Small intestine (tissue), 16 donors: ENCODE measurements around the gene PIF1. TPM values are rescaled to one million over a fixed set of nuclear protein-coding genes. Genes with fewer than 3 reads are reported as not detected.

Experiments
- DNase-seq, 2 donors: peaks; one replicate each; pipeline versions ENCODE4 v3.0.0 to v3.0.0-alpha.2; 2013
- FAIRE-seq: peaks from 2 replicates; lab custom pipeline; 2012; peaks lifted over from hg19 to GRCh38; lab: Jason Lieb, UNC
- H3K27ac ChIP-seq, 3 donors: one replicate each; pipeline ENCODE4 v1.5.1; 2013; ENCODE audit warnings: low read length in 2 of 3, mild to moderate bottlenecking in 2 of 3, control low read depth in 1 of 3, inconsistent platforms in 1 of 3, low read depth in 1 of 3, moderate library complexity in 1 of 3
- H3K27me3 ChIP-seq, 3 donors: one replicate each; pipeline ENCODE4 v1.6.1; 2013; ENCODE audit warnings: low read length in 3 of 3, inconsistent platforms in 1 of 3; ENCODE audit not compliant: control insufficient read depth in 3 of 3, insufficient read depth in 3 of 3
- H3K36me3 ChIP-seq, 3 donors: one replicate each; pipeline ENCODE4 v1.6.1; 2013; ENCODE audit warnings: low read length in 3 of 3, inconsistent platforms in 1 of 3, low read depth in 1 of 3, mild to moderate bottlenecking in 1 of 3, moderate library complexity in 1 of 3; ENCODE audit not compliant: control insufficient read depth in 3 of 3, insufficient read depth in 2 of 3
- H3K4me1 ChIP-seq, 3 donors: one replicate each; pipeline ENCODE4 v1.6.1; 2013; ENCODE audit warnings: low read length in 2 of 3, inconsistent platforms in 1 of 3, low read depth in 1 of 3, mild to moderate bottlenecking in 1 of 3, moderate library complexity in 1 of 3; ENCODE audit not compliant: control insufficient read depth in 3 of 3, insufficient read depth in 2 of 3
- H3K4me3 ChIP-seq, 3 donors: one replicate each; pipeline ENCODE4 v1.5.1; 2013; ENCODE audit warnings: low read length in 3 of 3, control low read depth in 1 of 3, inconsistent platforms in 1 of 3, low read depth in 1 of 3, mild to moderate bottlenecking in 1 of 3, moderate library complexity in 1 of 3
- H3K9me3 ChIP-seq, 2 donors: one replicate each; pipeline ENCODE4 v1.6.1; 2013; ENCODE audit warnings: low read depth in 1 of 2, low read length in 1 of 2; ENCODE audit not compliant: control insufficient read depth in 2 of 2, insufficient read depth in 1 of 2
- WGBS, 3 donors: extraction: QIAGEN DNeasy Blood & Tissue Kit; methylation state at CpG; one replicate each; pipeline ENCODE4 v1.1.7; 2013; 5-methylcytosine and 5-hydroxymethylcytosine counted together
- long read RNA-seq, 10 donors: transcript quantifications; one replicate each; lab custom pipeline, GENCODE V29; 2026
- polyA plus RNA-seq, 4 donors: library from polyadenylated mRNA; stranded (reverse) in 3 of 4; unstranded in 1 of 4; fragments of 200-250 nt in 3 of 4; fragments of 120-200 nt in 1 of 4; gene quantifications; one replicate each; pipeline versions ENCODE4 v1.2.1 to v1.2.3, GENCODE V29; 2013
- donor health status: healthy with polysubstance abuse.
- donor health status: control.
- donor health status: control.
- donor health status: Bipolar disorder and iron deficiency.
- donor health status: healthy.

Gene PIF1, protein sequence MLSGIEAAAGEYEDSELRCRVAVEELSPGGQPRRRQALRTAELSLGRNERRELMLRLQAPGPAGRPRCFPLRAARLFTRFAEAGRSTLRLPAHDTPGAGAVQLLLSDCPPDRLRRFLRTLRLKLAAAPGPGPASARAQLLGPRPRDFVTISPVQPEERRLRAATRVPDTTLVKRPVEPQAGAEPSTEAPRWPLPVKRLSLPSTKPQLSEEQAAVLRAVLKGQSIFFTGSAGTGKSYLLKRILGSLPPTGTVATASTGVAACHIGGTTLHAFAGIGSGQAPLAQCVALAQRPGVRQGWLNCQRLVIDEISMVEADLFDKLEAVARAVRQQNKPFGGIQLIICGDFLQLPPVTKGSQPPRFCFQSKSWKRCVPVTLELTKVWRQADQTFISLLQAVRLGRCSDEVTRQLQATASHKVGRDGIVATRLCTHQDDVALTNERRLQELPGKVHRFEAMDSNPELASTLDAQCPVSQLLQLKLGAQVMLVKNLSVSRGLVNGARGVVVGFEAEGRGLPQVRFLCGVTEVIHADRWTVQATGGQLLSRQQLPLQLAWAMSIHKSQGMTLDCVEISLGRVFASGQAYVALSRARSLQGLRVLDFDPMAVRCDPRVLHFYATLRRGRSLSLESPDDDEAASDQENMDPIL
- 10 to 100 TPM in 1 of 4 donors, 1 to 10 TPM in 1, under 1 TPM in 2; 0.45 to 11.7 (median 3.2) TPM for polyA plus RNA-seq
- long read RNA-seq, donor 1 = 0 reads
- long read RNA-seq, donor 2 = 0 reads
- long read RNA-seq, donor 3, partial matches to known transcripts = 0 of 2 reads
- long read RNA-seq, donor 3, other reads (novel, unspliced or antisense) = 0 of 2 reads
- long read RNA-seq, donor 4 = 0 reads
- long read RNA-seq, donor 5, partial matches to known transcripts = 0 of 1 reads
- long read RNA-seq, donor 5, other reads (novel, unspliced or antisense) = 0 of 1 reads
- long read RNA-seq, donor 6, partial matches to known transcripts = 0 of 1 reads
- long read RNA-seq, donor 6, other reads (novel, unspliced or antisense) = 0 of 1 reads
- long read RNA-seq, donor 7, partial matches to known transcripts = 0 of 4 reads
- long read RNA-seq, donor 7, other reads (novel, unspliced or antisense) = 0 of 4 reads
- long read RNA-seq, donor 8 = 0 reads
- long read RNA-seq, donor 9 = 0 reads
- long read RNA-seq, donor 10, partial matches to known transcripts = 0 of 1 reads
- long read RNA-seq, donor 10, other reads (novel, unspliced or antisense) = 0 of 1 reads

- WGBS, 3 donors = 5 to 8% (median 6%) methylated on average over 35 of the region's 35 CpGs
- peaks cover 0 to 11% (median 0%) of the 10 kb centered on the region in 3 donors for H3K36me3 ChIP-seq
- FAIRE-seq = no peak
- H3K27ac ChIP-seq = peak within 1 kb of the TSS in 2 of 3 donors; percentile 67 to 73
- no peaks in the 10 kb centered on the region for H3K9me3 ChIP-seq
- peak within 1 kb of the TSS; percentile 19 to 51 (median 48) for H3K4me3 ChIP-seq
- H3K4me1 ChIP-seq = peaks cover 0 to 17% (median 0%) of the 10 kb centered on the region in 3 donors
- H3K27me3 ChIP-seq = peaks cover 0 to 19% (median 0%) of the 10 kb centered on the region in 3 donors
- peak; percentile 96 to 98 for DNase-seq
These were observed at the start of gene PIF1 for GRCh38 chr15:64825431-64826294. Gene PIF1, minus strand, starts transcription at chr15:64825647. Its CDS starts 1,312 bp downstream, at chr15:64824335.

- no peaks in the 10 kb centered on the region for H3K4me1 ChIP-seq
- H3K27me3 ChIP-seq = no peaks in the 10 kb centered on the region
- DNase-seq (no peak), FAIRE-seq (no peak)
- WGBS, 3 donors = 69 to 86% (median 85%) methylated on average over 9 of the region's 9 CpGs
- H3K4me3 ChIP-seq = no peak overlapping the region
- H3K36me3 ChIP-seq = peaks cover 0 to 27% (median 4%) of the 10 kb centered on the region in 3 donors
- H3K9me3 ChIP-seq = no peaks in the 10 kb centered on the region
- no peak overlapping the region for H3K27ac ChIP-seq
These were observed 44.9 kb upstream of the PIF1 start for GRCh38 chr15:64870353-64870752.

DNA sequence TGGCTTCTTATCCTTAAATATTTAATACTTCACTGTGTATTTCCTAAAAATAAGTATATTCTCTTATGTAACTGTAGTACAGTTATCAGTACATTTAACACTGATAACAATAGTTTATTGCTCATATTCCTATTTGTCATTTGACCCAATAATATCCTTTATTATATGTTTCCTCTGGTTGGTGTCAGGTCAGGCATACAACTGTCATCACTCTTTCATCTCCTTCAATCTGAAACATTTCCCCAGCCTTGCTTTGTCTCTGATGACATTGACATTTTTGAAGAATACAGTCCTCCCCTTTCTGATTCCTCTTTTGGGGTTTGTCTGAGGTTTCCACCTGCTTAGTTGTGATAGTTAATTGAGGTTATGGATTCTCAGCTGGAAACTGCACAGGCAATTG, 44.1 kb upstream of the PIF1 start:
- Histone ChIP-seq H3K4me1 (no peaks in the 10 kb centered on the region), H3K4me3 (no peak overlapping the region), H3K9me3 (no peaks in the 10 kb centered on the region), H3K27ac (no peak overlapping the region), H3K27me3 (no peaks in the 10 kb centered on the region), H3K36me3 (peaks cover 0 to 36% (median 4%) of the 10 kb centered on the region in 3 donors)
- no peak for FAIRE-seq
- DNase-seq = no peak

- H3K27me3 ChIP-seq = no peaks in the 10 kb centered on the region
- peaks cover 0 to 63% (median 4%) of the 10 kb centered on the region in 3 donors for H3K36me3 ChIP-seq
- WGBS, 3 donors = 66 to 81% (median 68%) methylated on average over 6 of the region's 6 CpGs
- no peak overlapping the region for H3K4me3 ChIP-seq
- FAIRE-seq (no peak), DNase-seq (no peak)
- H3K9me3 ChIP-seq = no peaks in the 10 kb centered on the region
- H3K4me1 ChIP-seq = no peaks in the 10 kb centered on the region
- H3K27ac ChIP-seq = peak overlapping the region in 2 of 3 donors; percentile 30 to 59
These were observed 40.6 kb upstream of the PIF1 start for GRCh38 chr15:64865998-64866520.

DNA sequence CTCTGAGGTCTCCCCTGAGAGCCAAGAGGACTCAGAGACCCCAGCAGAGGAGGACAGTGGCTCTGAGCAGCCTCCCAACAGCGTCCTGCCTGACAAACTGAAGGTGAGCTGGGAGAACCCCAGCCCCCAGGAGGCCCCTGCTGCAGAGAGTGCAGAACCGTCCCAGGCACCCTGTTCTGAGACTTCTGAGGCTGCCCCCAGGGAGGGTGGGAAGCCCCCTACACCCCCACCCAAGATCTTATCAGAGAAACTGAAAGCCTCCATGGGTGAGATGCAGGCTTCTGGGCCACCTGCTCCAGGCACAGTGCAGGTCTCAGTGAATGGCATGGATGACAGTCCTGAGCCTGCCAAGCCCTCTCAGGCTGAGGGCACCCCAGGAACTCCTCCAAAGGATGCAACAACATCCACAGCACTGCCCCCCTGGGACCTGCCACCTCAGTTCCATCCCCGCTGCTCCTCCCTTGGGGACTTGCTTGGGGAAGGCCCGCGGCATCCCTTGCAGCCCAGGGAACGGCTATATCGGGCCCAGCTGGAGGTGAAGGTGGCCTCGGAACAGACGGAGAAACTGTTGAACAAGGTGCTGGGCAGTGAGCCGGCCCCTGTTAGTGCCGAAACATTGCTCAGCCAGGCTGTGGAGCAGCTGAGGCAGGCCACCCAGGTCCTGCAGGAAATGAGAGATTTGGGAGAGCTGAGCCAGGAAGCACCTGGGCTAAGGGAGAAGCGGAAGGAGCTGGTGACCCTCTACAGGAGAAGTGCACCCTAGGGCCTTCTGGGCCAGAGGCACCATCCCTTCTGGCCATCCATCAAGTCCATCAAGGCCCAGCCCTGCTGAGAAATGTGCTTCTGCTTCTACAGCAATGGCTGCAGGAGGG, 39.9 kb upstream of the PIF1 start:
- Histone ChIP-seq H3K4me1 (no peaks in the 10 kb centered on the region), H3K27me3 (no peaks in the 10 kb centered on the region), H3K9me3 (no peaks in the 10 kb centered on the region), H3K36me3 (peaks cover 0 to 67% (median 4%) of the 10 kb centered on the region in 3 donors), H3K27ac (peak overlapping the region in 1 of 3 donors; percentile 59), H3K4me3 (no peak overlapping the region)
- WGBS, 3 donors = 80 to 87% (median 85%) methylated on average over 9 to 12 of the region's 12 CpGs
- FAIRE-seq (no peak), DNase-seq (no peak)

GRCh38 chr15:64864068-64864467, 38.6 kb upstream of the PIF1 start:
- no peaks in the 10 kb centered on the region for H3K27me3 ChIP-seq
- H3K36me3 ChIP-seq = peaks cover 0 to 77% (median 4%) of the 10 kb centered on the region in 3 donors
- H3K27ac ChIP-seq = peak overlapping the region in 1 of 3 donors; percentile 18
- H3K9me3 ChIP-seq = no peaks in the 10 kb centered on the region
- H3K4me1 ChIP-seq = no peaks in the 10 kb centered on the region
- FAIRE-seq (no peak), DNase-seq (no peak)
- H3K4me3 ChIP-seq = no peak overlapping the region
- WGBS, 3 donors = 74 to 100% (median 84%) methylated on average over 1 of the region's 1 CpG

DNA sequence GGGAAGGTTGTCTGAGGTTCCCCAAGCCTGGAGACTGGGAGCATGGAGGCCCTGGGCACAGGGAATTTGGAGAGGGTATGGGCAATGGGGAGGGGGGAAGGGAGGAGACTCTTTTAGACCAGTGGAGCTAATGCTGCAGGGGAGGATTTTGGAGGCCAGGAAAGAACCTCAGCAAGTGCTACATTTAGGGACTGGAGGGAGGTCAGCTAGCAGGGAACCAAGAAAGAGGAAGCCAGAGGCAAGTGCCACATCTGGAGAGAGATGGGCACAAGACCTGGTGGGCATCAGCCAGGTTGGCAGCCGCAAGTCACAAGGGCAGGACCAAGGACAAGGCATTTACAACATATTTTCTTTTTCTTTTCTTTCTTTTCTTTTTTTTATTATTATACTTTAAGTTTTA, 37.0 kb upstream of the PIF1 start:
- no peak overlapping the region for H3K4me3 ChIP-seq
- no peaks in the 10 kb centered on the region for H3K27me3 ChIP-seq
- H3K4me1 ChIP-seq = peaks cover 0 to 8% (median 4%) of the 10 kb centered on the region in 3 donors
- WGBS, 3 donors = 94 to 100% (median 100%) methylated on average over 1 of the region's 1 CpG
- H3K27ac ChIP-seq = peak overlapping the region in 1 of 3 donors; percentile 8
- FAIRE-seq (no peak), DNase-seq (no peak)
- no peaks in the 10 kb centered on the region for H3K9me3 ChIP-seq
- peaks cover 0 to 82% (median 4%) of the 10 kb centered on the region in 3 donors for H3K36me3 ChIP-seq
